ENCODE results near the gene THSD7B.
A peak's percentile ranks its signal among the peaks of the same experiment; 100 is the strongest.
"Not testable (repeated sequence)": the region's sequence is repeated elsewhere in the genome, so short reads cannot be mapped to it uniquely, and the experiment has no call there.

THSD7B gene

DNA sequence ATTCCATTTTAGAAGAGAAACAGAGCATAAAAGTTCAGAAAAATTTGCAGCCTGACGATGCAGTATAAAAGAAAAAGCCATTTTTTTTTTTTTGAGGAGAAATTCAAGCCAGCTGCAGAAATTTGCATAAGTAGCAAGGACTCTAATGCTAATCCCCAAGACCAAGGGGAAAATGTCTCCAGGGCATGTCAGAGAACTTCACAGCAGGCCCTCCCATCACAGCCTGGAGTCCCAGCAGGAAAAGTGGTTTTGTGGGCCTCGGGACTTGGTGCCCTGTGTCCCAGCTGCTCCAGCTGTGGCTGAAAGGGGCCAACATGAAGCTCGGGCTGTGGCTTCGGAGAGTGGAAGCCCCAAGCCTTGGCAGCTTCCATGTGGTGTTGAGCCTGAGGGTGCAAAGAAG, 873.6 kb downstream of the THSD7B start:
- DNase-seq, result no peak

DNA sequence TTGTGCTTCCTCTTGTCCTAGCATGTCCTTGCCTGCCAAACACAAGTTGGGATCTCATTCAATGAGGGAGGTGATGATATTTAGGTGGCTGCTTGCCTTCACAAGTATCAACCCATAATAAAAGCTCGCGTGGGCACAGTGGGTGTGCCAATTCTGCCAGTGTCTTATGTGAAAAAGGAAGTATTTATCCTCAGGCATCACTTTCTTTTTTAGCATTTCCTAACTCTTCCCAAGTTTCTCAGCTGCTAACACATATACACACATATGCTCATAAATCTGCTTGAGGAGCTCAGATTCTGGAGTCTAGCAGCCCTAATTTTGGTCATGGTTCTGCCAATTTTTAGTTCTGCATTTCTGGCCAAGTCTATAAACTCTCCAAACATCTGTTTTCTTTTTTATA, 879.4 kb downstream of the THSD7B start:
- DNase-seq, result no peak

DNA sequence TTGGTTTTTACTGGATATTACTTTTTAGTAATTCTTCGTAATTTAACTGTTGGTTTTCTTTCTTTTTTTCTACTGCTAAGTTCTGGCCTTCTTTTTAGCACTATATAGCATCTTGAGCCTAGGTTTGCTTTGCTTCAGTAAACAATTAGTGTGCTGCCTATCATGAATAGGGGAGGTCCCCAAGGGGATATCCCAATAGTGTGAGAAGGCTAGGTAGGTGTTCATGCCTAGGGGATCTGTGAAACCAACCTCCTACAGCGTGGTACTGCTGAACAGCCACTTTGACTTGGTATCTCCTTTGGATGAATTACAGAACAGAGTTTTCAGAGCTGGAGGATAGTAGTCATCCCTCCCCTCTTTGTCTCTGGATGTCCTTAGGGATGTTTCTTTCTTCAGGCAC, 888.7 kb downstream of the THSD7B start:
- no peak for DNase-seq

DNA sequence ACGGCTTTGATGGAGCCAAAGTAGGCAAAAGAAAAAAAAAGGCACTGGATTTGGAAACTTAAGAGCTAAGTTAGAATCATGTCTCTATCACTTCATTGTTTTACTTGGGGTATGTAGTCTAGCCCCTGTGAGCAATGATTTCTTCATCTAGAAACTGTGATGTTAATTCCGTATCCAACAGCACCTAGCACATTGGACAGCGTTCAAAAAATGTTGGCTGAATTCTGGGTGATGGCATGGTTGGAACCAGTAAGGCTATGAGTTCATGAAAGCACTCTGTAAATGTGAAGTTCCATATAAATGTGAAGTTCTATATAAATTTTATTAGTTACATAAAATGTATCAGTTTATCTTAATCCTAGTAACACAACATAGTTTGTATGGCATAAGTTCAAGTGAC, 890.5 kb downstream of the THSD7B start:
- DNase-seq, result no peak

DNA sequence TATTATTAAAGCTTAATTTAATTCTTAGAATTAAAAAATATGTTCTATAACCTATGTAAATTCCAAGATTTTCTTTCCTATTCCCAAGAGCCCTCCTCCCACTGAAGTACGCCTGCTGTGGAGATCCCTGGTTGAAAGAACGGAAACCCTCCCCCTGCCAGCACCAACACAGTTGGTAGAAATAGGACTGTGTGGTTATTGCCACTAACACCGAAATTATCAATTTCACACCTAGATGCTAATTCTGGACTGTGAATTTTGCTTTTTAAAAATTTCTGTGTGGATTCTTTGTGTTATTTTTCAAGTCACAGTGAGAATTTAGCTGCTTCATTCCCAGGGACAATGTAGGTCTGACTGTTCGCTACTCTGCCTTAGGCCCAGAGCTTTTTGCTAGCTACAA, 893.1 kb downstream of the THSD7B start:
- no peak for DNase-seq

DNA sequence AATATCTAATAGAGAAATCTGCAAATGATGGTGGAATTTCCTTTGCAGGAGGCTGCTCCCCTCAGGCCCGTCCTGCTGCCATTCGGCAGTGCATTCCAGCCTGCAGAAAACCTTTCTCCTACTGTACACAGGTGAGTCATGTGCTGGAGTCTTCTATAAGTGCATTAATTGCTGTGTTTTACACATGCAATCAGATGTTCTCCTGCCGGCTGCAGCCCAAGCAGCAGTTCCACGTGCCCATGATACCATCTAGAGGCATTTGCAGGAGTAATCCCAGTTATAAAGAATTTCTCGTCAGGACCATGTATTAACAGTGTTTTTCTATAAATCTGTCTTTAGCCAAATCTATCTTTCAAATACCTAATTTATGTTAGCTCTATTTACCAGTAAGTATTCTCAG, 894.3 kb downstream of the THSD7B start:
- DNase-seq, result no peak

DNA sequence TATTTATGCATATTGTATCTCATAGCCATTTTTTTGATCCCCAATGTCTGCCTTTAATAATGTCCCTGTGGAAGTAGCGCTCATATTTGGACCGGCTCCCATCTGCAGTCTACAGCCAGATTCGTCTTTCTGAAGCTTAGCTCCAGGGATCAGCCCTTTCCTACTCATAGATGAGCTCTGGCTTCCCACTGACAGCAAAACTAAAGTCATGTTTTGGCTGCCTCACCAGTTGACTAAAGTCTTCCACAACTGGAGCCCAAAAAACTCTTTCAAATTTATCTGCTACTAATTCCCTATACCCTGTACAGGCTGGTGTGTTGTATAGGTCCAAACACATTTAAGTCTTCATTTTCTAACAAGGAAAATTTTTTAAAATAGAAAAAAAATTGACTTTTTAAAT, 904.8 kb downstream of the THSD7B start:
- no peak for DNase-seq

DNA sequence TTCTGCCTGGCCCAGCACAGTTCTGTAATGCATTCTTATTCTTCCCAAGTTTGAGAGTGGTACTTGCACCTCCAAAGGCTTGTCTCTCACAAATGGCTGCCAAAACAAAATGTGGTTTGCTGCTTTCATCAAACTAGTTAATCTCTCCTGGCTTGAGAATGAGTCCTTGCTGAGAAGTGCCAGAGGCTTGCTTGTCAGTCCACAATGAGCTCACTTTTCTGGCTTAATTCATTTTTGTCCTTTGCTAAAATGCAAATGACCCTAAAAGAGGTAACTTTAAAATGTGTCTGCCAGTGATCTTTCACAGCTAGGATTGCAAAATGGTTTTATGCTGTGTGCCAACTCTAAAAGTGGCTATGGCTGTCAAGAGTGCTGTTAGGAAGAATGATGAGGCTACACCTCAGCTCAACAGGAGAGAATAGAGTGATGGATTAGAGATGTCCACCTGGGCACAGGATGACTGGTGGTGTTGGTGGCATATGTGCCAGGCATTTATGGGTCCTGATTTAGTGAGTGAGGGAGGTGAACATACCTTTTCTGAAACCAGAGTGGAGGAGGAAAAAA, 907.7 kb downstream of the THSD7B start:
- no peak for DNase-seq

DNA sequence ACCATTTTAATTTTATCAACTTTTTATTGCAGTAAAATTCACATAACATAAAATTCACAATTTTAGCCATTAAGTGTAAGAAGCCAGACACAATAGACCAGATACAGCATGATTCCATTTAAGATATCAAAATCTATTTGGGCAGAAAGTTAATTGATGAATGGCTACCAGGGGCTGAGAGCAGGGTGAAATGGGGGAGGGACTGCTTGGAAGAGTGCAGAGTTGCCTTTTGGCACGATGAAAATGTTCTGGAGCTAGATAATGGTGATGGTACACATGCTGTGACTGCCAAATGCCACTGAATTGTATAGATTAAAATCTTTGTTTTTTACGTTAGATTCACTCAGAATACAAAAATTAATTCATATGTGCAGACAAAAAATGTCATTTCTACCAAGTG, 909.6 kb downstream of the THSD7B start:
- DNase-seq, result no peak

DNA sequence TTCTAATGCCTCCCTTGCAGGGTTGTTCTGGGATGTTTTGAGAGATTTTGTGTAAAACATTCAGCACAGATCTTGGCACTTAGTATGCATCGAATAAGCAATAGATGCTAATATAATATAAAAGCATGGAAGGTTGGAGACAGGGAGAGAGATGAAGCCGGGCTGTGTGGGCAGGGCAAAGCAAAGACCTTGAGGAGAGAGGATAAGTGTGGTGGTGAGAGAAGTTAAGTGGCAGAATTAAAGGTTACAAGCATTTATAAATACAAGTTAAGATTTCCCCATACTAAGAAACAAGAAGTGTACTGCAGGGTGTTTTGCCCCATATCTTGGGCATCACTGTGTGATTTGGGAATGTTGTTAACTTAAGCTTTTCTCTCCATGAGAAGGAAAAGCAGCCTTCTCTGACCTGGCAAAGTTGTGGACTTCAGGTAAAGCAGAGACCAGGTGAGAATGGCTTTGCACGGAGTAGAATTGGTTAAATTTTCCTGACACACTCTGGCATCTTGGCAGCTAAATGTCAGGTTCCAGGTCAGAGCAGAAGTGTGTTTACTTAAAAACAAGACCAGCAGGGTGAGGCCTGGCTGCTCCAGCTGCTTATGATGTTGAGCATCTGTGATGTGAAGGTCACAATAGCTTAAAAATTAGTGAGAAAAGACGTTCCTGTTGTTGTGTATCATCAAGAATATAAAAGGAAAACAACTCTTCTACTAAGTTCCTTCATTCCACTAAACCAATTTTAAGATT, 910.4 kb downstream of the THSD7B start:
- DNase-seq, result no peak

DNA sequence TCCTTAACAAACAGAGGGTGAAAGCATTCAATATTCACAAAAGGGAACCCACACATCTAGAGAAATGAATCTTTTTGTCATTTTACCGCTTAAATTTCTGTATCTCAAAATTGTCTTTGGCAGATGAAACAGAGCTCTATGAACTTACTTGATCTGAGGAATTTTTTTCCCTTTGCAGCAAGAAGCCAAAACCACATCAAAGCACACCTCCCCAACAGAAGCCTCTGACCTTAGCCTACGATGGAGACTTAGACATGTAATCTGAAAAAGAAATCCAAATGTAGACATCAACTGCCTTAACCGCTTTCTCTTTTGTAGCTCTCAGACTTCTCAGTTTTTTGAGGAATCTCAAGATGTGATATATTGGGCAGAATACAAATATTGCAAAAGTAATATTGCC, 911.0 kb downstream of the THSD7B start:
- DNase-seq, result no peak

DNA sequence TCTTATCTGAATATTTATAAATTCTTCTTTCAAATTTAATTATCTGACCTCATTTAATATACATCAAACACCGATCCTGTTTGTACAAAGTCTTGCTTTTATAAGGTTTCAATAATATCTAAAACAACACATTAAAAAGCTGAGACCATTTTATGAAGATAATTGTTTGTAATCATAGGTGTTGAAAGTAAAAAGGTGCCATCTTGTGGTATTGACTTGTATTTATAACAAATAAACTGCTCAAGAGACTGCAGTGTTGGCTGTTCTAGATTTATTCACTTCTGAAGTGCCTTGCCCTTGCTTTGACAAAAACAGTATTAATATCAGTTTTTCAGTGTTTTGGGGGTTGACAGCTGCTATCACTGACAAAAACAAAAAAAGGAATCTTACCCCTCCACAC, 912.1 kb downstream of the THSD7B start:
- no peak for DNase-seq

DNA sequence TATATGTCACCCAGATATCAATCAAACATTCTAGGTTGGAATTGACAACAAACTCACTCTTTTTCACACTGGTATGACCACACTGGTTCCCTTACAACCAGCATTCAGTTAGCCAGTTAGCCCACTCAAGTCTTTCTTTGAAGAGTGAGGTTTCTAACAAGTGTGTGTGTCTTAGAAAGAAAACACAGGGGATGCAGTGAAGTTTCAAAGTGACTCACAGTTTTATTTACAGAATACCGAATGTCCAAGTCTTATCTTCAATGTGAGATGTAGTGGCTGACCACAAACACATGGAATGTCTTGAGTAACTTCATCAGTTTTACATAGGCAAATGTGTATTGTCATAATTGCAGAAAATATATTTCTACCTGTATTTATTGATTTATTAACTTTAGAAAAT, 924.2 kb downstream of the THSD7B start:
- DNase-seq, result no peak

DNA sequence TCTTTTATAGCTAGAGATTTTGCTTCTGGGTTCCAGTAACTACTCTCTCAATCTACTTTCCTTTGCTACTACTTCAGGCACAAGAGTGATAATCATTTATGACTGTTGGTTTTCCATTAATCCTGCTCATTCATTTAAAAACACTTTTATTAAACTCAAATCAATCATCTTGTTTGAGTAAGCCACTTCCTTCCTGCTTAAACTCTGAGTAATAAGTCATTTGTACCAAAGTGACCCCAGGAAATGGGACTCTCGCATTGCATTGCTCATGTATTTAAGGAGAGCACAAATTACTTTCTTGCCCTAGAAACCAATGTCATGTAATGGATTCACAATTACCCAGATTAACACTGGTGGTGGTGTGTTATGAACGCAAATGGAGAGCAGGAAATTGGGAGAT, 928.2 kb downstream of the THSD7B start:
- no peak for DNase-seq

DNA sequence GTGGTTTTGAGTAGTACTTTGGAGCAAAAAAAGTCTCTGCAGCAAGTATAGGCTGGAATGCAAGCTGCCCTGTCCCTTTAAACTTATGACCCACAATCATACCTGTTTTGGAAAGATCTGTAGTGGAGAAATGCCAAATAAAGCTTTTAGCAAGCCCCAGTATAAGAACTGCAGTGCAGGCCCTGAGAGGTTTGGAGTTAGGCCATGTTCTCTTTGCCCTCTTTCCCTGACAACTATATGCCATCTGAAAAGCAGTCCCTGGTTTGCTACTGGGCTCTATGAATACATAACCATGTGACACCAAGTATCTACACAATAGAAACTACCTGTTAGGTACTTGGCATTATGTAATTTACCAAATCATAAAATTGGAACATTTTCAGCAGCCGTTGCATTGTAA, 931.6 kb downstream of the THSD7B start:
- DNase-seq, result no peak

DNA sequence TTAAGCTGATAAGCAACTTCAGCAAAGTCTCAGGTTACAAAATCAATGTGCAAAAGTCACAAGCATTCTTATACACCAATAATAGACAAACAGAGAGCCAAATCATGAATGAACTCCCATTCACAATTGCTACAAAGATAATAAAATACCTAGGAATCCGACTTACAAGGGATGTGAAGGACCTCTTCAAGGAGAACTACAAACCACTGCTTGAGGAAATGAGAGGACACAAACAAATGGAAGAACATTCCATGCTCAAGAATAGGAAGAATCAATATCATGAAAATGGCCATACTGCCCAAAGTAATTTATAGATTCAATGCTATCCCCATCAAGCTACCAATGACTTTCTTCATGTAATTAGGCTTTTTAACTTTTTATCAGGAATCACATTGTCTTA, 934.9 kb downstream of the THSD7B start:
- DNase-seq, result not testable (repeated sequence)

DNA sequence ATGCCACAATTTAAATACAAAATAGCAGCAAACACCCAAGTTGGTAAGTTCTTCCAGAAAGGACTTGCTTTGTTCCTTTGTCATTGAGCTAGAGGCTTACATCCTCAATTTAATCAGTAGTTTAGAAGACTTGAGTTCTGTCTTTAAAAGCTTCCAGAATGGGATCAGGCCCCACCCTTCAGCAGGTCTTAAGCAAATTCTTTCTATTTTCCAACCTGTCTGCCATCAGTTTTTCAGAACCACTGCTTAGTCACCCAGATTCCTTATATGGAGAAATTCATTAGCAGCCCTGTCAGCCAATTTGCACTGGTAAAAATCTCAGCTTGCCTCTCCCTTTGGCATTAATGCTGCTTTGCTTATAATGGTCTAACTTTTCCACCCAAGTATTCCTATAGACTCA, 935.3 kb downstream of the THSD7B start:
- DNase-seq, result no peak

DNA sequence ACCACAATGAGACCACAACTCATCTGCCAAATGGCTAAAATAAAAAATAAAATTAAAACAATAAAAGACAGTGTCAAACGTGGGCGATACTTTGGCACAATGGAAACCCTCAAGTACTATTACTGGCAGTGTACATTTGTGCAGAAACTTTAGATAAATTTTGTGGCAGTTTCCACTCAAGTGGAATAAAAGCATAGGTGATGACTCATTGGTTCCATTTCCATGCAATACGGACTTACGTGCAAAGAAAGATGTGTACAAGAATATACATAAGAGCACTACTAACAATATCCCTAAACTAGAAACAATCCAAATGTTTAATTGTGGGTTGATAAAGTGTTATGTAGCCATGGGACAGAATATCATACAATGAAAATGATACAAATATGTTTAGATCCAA, 940.0 kb downstream of the THSD7B start:
- no peak for DNase-seq

DNA sequence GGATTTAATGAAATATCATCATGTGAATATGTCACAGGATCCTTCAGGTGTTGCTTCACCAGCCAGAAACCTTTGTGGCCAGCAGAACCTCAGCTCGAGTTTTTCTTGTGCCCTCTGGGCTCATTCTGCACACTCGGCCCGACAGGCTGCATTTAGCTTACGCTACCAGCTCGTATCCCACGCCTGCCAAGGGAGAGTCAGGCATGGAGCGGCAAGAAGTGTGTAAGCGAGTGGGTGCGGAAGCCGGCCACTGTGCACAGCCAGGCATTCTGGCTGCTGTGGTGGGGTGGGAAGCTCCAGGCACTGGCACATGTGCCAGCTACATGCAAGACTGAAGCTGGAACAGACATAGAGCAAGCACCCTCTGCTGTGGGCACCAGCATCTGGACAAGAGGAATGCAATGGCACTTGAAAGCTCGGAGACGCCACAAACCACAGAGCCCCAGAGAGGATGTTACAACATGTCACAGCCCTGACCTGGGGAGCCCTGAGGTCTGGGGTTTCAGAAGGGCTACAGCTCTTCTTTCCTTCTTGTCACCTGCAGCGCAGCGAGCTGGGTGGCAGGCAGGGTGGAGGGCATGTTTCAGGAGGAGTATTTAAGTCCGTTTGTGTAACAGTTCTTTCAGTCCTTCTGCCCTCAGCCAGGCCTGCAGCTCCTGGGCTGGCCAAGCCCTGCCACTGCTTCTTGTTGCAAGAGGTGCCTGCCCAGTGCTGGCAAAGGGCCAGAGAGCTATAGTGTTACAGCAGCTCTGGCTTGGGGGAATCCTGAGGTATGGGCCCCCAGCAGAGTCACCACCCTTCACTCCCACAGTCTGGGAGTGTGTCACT, 941.7 kb downstream of the THSD7B start:
- DNase-seq, result peak; percentile 89 to 91

DNA sequence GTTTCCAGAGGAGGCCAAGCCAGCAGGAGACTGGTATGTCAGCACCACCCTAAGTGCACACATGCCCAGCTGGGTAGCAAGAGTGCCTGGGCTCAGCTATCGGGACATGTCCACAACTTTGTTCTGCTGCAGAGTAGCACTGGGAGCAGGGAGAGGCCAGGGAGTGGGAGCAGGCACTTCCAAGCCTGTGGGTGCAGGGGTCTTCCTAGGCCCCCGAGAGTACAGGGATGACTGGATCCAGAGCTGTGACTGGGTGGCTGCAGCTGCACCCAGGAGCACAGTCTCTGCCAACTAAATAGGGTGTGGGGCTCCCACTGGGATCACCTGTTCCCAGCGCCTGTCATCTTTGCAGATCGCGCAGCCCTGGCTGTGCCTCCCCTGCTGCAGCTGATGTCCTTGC, 943.0 kb downstream of the THSD7B start:
- DNase-seq, result no peak

DNA sequence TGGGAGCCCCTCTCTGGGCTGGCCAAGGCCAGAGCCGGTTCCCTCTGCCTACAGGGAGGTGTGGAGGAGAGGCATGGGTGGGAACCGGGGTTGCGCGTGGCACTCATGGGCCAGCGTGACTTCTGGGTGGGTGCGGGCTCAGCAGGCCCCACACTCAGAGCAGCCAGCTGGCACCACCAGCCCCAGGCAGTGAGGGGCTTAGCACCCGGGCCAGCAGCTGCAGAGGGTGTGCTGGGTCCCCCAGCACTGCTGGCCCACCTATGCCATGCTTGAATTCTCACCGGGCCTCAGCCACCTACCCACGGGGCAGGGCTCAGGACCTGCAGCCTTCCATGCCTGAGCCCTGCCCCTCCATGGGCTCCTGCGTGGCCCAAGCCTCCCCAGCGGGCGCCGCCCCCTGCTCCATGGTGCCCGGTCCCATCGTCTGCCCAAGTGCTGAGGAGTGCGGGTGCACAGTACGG, 950.4 kb downstream of the THSD7B start:
- DNase-seq, result no peak

DNA sequence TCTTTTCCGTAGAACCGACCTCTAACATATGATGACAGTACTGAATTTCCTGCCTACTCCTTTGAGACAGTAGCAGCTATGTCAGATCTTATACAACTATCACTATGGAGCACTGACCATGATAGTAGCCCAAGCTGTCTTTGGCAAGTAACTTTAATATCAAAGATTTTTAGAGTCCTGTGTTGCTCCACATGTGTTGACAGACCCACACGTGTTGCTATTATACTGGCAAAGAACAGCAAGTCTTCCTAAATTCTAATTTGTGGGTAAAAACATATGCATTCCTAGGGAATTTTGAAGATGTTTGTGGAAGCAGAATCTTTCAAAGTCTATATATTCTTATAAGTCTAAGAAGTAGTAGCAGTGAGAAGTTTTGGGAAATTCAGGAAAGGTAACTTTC, 953.4 kb downstream of the THSD7B start:
- no peak for DNase-seq

DNA sequence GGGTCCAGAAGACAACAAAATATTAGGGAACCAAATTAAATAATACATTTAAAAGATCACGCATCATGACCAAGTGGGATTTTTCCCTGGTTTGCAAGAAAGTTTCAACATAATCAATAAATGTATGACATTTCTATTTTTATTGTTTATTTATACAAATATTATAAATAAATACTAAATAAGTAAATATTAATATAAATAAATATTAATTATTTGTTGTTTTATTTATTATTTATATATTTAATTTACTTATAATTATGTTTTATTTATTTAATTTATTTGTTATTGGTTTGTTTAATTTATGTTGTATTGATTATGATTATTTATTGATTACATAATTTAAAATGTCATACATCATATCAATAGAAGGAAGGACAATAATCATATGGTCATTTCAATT, 956.4 kb downstream of the THSD7B start:
- DNase-seq, result no peak

DNA sequence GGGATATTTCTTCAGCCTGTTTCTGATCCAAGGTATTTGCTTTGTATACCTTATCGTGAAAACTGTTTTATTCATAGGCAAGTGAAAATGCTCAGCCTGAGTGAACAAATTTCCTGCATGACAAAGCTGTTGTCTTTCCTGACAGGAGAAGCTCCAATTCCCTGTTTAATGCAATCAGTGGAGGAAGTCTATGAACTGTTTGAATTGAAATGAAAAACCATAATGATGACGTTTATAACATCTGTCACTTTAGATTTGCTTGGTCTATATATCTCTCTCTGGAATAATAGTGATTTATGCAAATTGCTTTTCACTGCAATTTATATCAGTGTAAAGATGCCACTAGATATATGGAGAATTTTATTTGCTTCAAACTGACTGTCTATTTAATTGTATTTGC, 959.6 kb downstream of the THSD7B start:
- DNase-seq, result no peak
